Esophagus squamous epithelium (tissue), 5 donors: Measurements from ENCODE around the gene SPDYE4. TPM values are rescaled to one million over a fixed set of nuclear protein-coding genes. Genes with fewer than 3 reads are reported as not detected.

Source experiments
- DNase-seq: peaks from one replicate; lab custom pipeline; 2025; lab: John Stamatoyannopoulos, UW
- H3K27ac ChIP-seq, 4 donors: fragments of 200-600 bp; sonication (generic); one replicate each; pipeline ENCODE4 v1.5.1; 2016 to 2019; ENCODE audit warnings: mild to moderate bottlenecking in 1 of 4
- H3K27me3 ChIP-seq, 4 donors: fragments of 200-600 bp; sonication (generic); 1 replicate in 3 of 4; 2 replicates in 1 of 4; pipeline versions ENCODE4 v1.5.1 to v1.6.0; 2017 to 2021; ENCODE audit warnings: antibody characterized with exemption in 1 of 4
- H3K36me3 ChIP-seq, 3 donors: fragments of 200-600 bp; sonication (generic); one replicate each; pipeline ENCODE4 v1.5.1; 2016 to 2019
- H3K4me1 ChIP-seq, 3 donors: fragments of 200-600 bp; sonication (generic); one replicate each; pipeline ENCODE4 v1.5.1; 2017 to 2019
- H3K4me3 ChIP-seq, 4 donors: fragments of 200-600 bp; sonication (generic); 1 replicate in 3 of 4; 2 replicates in 1 of 4; pipeline ENCODE4 v1.5.1; 2016 to 2019; ENCODE audit warnings: mild to moderate bottlenecking in 2 of 4, moderate library complexity in 1 of 4
- H3K9me3 ChIP-seq, 3 donors: fragments of 200-600 bp; sonication (generic); one replicate each; pipeline ENCODE4 v1.5.1; 2016 to 2019
- CTCF ChIP-seq, 6 experiments: fragments of 450-650 bp in 4 of 6; fragments of 200-600 bp in 2 of 6; sonication (generic) in 2 of 6; IDR thresholded peaks; one replicate each; pipeline ENCODE4 v1.5.1; 2016 to 2019; ENCODE audit warnings: antibody characterized with exemption in 6 of 6, mild to moderate bottlenecking in 4 of 6, moderate library complexity in 4 of 6
- POLR2A ChIP-seq, 4 donors: fragments of 450-650 bp; IDR thresholded peaks; one replicate each; pipeline ENCODE4 v1.6.1; 2017; ENCODE audit warnings: antibody characterized with exemption in 4 of 4, mild to moderate bottlenecking in 4 of 4, moderate library complexity in 3 of 4
- WGBS, 2 donors: methylation state at CpG; one replicate each; pipeline ENCODE4 v1.1.5; 2018; 5-methylcytosine and 5-hydroxymethylcytosine counted together
- intact Hi-C: fragments of 100-400 bp; cut with DNase I; formaldehyde crosslinking; loops from one replicate; pipeline ENCODE4 v1.15.0; 2022
- total RNA-seq, 4 donors: library from RNA; depleted of rRNA; stranded (reverse); fragments of >200 nt; gene quantifications; one replicate each; pipeline ENCODE4 v1.1.0, GENCODE V29; 2016
- donor health status: DM: yes; HTN: yes; CAD: no.

Gene SPDYE4
- total RNA-seq, 4 donors from 2014 or later: not detected

GRCh38 chr17:8801135-8801840 lies 42.9 kb upstream of the SPDYE4 start:
- no peak for DNase-seq
- Histone ChIP-seq H3K4me1 (peaks cover 0 to 14% (median 7%) of the 10 kb centered on the region in 3 donors), H3K27me3 (peaks cover 0 to 36% (median 0%) of the 10 kb centered on the region in 4 donors), H3K27ac (no peak overlapping the region), H3K4me3 (no peak overlapping the region), H3K36me3 (no peaks in the 10 kb centered on the region), H3K9me3 (no peaks in the 10 kb centered on the region)
- intact Hi-C loops: no loop called here
- no peak for TF ChIP-seq CTCF (IDR thresholded peaks at IDR 0.05)
- TF ChIP-seq POLR2A (IDR thresholded peaks at IDR 0.05): no peak
- WGBS, 2 donors: 75 to 84% methylated on average over 4 of the region's 6 CpGs

GRCh38 chr17:8800656-8801055 lies 42.3 kb upstream of the SPDYE4 start:
- H3K27ac ChIP-seq: no peak overlapping the region
- intact Hi-C loops: no loop called here
- no peak overlapping the region for H3K4me3 ChIP-seq
- H3K27me3 ChIP-seq: peaks cover 0 to 36% (median 0%) of the 10 kb centered on the region in 4 donors
- peaks cover 0 to 14% (median 7%) of the 10 kb centered on the region in 3 donors for H3K4me1 ChIP-seq
- no peak for TF ChIP-seq POLR2A (IDR thresholded peaks at IDR 0.05)
- TF ChIP-seq CTCF (IDR thresholded peaks at IDR 0.05): no peak
- 66 to 71% methylated on average over 2 of the region's 2 CpGs for WGBS, 2 donors
- H3K9me3 ChIP-seq: no peaks in the 10 kb centered on the region
- H3K36me3 ChIP-seq: no peaks in the 10 kb centered on the region
- no peak for DNase-seq

GRCh38 chr17:8799570-8800212 lies 41.3 kb upstream of the SPDYE4 start:
- TF ChIP-seq CTCF (IDR thresholded peaks at IDR 0.05) (no peak), POLR2A (IDR thresholded peaks at IDR 0.05) (no peak)
- Histone ChIP-seq H3K27ac (no peak overlapping the region), H3K36me3 (no peaks in the 10 kb centered on the region), H3K9me3 (no peaks in the 10 kb centered on the region), H3K4me1 (peaks cover 0 to 14% (median 7%) of the 10 kb centered on the region in 3 donors), H3K4me3 (peak overlapping the region; percentile 27 to 53 (median 38)), H3K27me3 (peaks cover 0 to 36% (median 0%) of the 10 kb centered on the region in 4 donors)
- intact Hi-C loops: no loop called here
- WGBS, 2 donors: 51 to 58% methylated on average over 7 to 11 of the region's 15 CpGs
- no peak for DNase-seq

- H3K9me3 ChIP-seq: no peaks in the 10 kb centered on the region
- no peak for TF ChIP-seq POLR2A (IDR thresholded peaks at IDR 0.05)
- peak in 2 of 6 experiments; percentile 27 to 31 for TF ChIP-seq CTCF (IDR thresholded peaks at IDR 0.05)
- intact Hi-C loops: no loop called here
- peaks cover 0 to 36% (median 0%) of the 10 kb centered on the region in 4 donors for H3K27me3 ChIP-seq
- H3K27ac ChIP-seq: no peak within 1 kb of the TSS
- H3K36me3 ChIP-seq: no peaks in the 10 kb centered on the region
- peaks cover 0 to 14% (median 7%) of the 10 kb centered on the region in 3 donors for H3K4me1 ChIP-seq
- peak within 1 kb of the TSS; percentile 27 to 53 (median 38) for H3K4me3 ChIP-seq
- no CpG with 5 or more reads among the region's 62 CpGs for WGBS, 2 donors
- no peak for DNase-seq
Measured at GRCh38 chr17:8798846-8799569, 40.7 kb upstream of the SPDYE4 start, which contains the start of gene MFSD6L. Gene MFSD6L, minus strand, starts transcription at chr17:8799365. Its CDS starts 245 bp downstream, at chr17:8799120.
